Measurements from ENCODE around the gene NADSYN1.

Gene NADSYN1

GRCh38 chr11:71448257-71449171, 4.5 kb upstream of the NADSYN1 start, which contains the start of gene DHCR7:
Gene DHCR7 (minus strand): TSS chr11:71448393. CDS start chr11:71444952, 3,441 bp downstream.
- peak within 1 kb of the TSS; percentile 95 for H3K4me3 ChIP-seq (replicated peaks; ENCODE audit: low read depth, low read length)
- H3K27me3 ChIP-seq (replicated peaks; ENCODE audit: control insufficient read depth, insufficient read depth, low read length): no peaks in the 10 kb centered on the region
- H3K36me3 ChIP-seq (ENCODE audit: control insufficient read depth, insufficient read depth, low read length): peaks cover 12% of the 10 kb centered on the region
- no peak for TF ChIP-seq CTCF (IDR thresholded peaks at IDR 0.05; ENCODE audit: insufficient read depth, low read length, poor library complexity, severe bottlenecking)
- DNase-seq (ENCODE audit: extremely low read depth, insufficient read length): peak; percentile 97

GRCh38 chr11:71449596-71449995, 3.4 kb upstream of the NADSYN1 start:
- TF ChIP-seq CTCF (IDR thresholded peaks at IDR 0.05; ENCODE audit: insufficient read depth, low read length, poor library complexity, severe bottlenecking): no peak

GRCh38 chr11:71450507-71450906, 2.5 kb upstream of the NADSYN1 start:
- DNase-seq (ENCODE audit: extremely low read depth, insufficient read length): no peak
- H3K27me3 ChIP-seq (replicated peaks; ENCODE audit: control insufficient read depth, insufficient read depth, low read length): no peaks in the 10 kb centered on the region
- H3K36me3 ChIP-seq (ENCODE audit: control insufficient read depth, insufficient read depth, low read length): peaks cover 1% of the 10 kb centered on the region
- TF ChIP-seq CTCF (IDR thresholded peaks at IDR 0.05; ENCODE audit: insufficient read depth, low read length, poor library complexity, severe bottlenecking): no peak
- H3K4me3 ChIP-seq (replicated peaks; ENCODE audit: low read depth, low read length): no peak overlapping the region

More at GRCh38 chr11:71449596-71449995, 3.4 kb upstream of the NADSYN1 start:
- H3K4me3 ChIP-seq (replicated peaks; ENCODE audit: low read depth, low read length): peak overlapping the region; percentile 95
- H3K27me3 ChIP-seq (replicated peaks; ENCODE audit: control insufficient read depth, insufficient read depth, low read length): no peaks in the 10 kb centered on the region
- H3K36me3 ChIP-seq (ENCODE audit: control insufficient read depth, insufficient read depth, low read length): peaks cover 6% of the 10 kb centered on the region
- DNase-seq (ENCODE audit: extremely low read depth, insufficient read length): no peak

GRCh38 chr11:71450939-71451338, 2.1 kb upstream of the NADSYN1 start:
- no peak overlapping the region for H3K4me3 ChIP-seq (replicated peaks; ENCODE audit: low read depth, low read length)
- no peak for DNase-seq (ENCODE audit: extremely low read depth, insufficient read length)
- no peak for TF ChIP-seq CTCF (IDR thresholded peaks at IDR 0.05; ENCODE audit: insufficient read depth, low read length, poor library complexity, severe bottlenecking)
- no peaks in the 10 kb centered on the region for H3K27me3 ChIP-seq (replicated peaks; ENCODE audit: control insufficient read depth, insufficient read depth, low read length)
- peaks cover 3% of the 10 kb centered on the region for H3K36me3 ChIP-seq (ENCODE audit: control insufficient read depth, insufficient read depth, low read length)

- Histone ChIP-seq H3K4me3 (replicated peaks; ENCODE audit: low read depth, low read length) (no peak overlapping the region; the same call in 1 of the 2 replicates), H3K36me3 (ENCODE audit: control insufficient read depth, insufficient read depth, low read length) (peaks cover 4% of the 10 kb centered on the region), H3K27me3 (replicated peaks; ENCODE audit: control insufficient read depth, insufficient read depth, low read length) (no peaks in the 10 kb centered on the region)
- TF ChIP-seq CTCF (IDR thresholded peaks at IDR 0.05; ENCODE audit: insufficient read depth, low read length, poor library complexity, severe bottlenecking): no peak
- DNase-seq (ENCODE audit: extremely low read depth, insufficient read length): no peak
Measured at GRCh38 chr11:71451596-71452198, 1.3 kb upstream of the NADSYN1 start.

Measured in GM06990 (cell line).